Measurements from ENCODE around the gene TTYH2.
A peak's percentile ranks its signal among the peaks of the same experiment; 100 is the strongest.
"Not testable (repeated sequence)": the region's sequence is repeated elsewhere in the genome, so short reads cannot be mapped to it uniquely, and the experiment has no call there.

TTYH2 gene, protein sequence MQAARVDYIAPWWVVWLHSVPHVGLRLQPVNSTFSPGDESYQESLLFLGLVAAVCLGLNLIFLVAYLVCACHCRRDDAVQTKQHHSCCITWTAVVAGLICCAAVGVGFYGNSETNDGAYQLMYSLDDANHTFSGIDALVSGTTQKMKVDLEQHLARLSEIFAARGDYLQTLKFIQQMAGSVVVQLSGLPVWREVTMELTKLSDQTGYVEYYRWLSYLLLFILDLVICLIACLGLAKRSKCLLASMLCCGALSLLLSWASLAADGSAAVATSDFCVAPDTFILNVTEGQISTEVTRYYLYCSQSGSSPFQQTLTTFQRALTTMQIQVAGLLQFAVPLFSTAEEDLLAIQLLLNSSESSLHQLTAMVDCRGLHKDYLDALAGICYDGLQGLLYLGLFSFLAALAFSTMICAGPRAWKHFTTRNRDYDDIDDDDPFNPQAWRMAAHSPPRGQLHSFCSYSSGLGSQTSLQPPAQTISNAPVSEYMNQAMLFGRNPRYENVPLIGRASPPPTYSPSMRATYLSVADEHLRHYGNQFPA

DNA sequence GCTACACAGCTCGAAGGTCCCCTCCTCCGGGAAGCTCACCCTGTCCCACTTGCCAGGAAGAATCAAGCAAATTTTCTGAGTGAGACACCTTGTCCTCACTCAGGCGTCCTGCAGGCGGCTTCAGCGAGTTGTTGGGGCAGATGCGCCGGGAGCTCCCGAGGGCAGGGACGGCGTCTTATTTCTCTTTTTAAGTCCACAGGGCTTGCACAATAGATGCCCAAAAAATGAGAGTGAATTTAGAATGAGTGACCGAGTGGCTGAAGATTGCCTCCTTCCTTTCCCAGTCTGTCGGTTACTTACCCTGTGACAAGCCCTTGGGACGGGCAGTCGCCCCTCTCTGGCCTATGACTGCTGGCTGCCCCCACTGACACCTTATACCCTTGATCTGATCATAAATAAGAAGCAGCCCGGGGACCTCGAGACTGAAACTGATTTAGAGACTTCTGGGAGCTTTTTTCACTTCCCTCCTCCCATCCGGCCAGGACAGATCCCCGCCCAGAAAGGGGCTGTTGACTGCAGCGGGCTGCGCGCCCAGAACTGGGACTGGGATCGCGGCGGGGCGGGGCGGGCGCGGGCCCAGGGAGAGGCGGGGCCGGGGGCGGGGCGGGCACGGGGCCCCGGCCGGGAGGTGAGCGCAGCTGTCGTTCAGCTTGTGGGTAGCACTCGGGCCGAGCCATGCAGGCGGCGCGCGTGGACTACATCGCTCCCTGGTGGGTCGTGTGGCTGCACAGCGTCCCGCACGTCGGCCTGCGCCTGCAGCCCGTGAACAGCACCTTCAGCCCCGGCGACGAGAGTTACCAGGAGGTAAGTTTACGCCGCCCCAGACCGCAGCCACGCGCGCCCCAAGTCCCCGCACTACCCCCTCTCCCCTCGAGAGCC, at the start of gene TTYH2:
Gene TTYH2 (plus strand): TSS at position 659 of the 879 bp plus-strand sequence. CDS start 17 bp downstream, at position 676.
- peak; percentile 95 for DNase-seq (ENCODE audit: low spot score)

DNA sequence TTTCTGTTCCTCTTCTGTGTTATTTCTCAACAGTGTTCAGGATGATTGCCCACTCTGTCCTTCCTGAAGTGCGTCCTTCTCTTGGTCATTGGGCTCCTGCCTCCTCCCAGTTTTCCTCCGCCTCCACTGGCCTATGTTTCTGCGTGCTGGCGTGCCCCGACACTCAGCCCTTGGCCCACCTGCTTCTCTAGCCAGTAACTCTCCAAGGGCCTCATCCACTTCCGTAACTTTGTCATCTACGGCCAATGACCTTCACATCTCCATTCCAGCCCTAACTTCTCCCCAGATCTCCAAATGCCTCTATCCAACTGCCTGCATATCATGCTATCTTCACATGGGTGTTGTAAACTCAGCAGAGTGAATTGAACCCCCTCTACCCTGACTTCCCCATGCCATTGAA, 49.5 kb upstream of the TTYH2 start:
- DNase-seq (ENCODE audit: low spot score) = no peak

DNA sequence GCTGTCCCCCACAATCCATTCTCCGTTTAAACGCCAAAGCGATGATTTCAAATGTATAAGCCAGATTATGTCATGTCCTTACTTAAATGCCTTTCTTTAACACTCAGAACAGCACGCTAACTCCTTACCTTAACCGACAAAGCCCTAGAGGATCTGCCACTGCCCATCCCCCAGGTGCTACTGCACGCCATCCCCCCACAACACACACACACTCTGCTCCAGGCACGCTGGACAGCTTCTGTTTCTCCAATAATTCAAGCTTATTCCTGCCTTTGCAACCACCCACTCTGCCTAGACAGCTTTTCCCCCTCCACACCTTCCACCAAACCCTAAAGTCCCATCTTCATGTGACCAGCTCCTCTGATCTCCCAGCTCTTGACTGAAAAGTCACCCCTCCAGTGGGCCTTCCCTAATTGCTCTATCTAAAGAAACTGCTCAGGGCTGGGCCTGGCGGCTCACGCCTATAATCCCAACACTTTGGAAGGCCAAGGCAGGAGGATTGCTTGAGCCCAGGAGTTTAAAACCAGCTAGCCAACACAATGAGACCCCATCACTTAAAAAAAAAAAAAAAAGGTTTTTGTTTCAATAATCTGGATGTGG, 48.8 kb upstream of the TTYH2 start:
- DNase-seq (ENCODE audit: low spot score) = no peak

DNA sequence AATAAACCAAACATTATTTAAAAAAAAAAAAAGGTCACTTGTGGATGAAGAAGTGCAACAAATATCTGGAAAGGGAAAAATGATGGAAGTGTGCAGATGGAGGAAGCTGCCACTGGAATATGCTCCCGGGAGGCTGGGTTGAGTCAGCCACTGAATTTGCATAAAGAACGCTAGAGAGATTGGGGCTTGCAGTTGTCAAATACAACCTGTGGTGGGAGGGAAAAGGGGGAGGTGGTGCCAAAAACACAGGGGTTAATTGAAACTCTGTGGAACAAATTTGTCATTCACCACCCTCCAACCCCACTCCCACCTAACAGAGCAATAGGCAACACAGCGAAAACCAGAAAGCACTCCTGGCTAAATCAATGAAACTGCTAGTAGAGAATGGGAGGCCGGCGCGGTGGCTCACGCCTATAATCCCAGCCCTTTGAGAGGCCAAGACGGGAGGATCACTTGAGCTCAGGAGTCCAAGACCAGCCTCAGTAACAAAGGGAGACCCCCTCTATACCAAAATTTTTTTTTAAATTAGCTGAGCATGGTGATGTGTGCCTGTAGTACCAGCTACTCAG, 47.5 kb upstream of the TTYH2 start:
- DNase-seq (ENCODE audit: low spot score) = peak; percentile 59

DNA sequence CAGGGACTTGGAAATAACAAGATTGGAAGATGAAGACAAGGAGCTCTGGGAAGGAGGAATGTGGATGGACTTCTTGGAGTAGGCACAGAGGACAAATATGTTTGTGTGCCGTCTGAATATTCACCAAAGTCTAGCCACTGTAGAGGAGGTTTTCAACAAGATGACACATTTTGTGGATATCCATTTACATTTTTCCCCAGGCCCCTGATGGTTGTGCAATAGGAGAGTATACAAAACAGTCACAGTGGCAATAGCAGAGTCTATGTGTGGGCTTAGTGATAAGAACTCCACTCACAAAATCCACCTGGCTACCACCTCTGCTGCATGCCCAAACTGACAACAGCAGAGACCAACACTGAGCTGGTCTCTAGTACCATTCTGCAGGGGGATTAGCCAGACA, 42.4 kb upstream of the TTYH2 start:
- no peak for DNase-seq (ENCODE audit: low spot score)

DNA sequence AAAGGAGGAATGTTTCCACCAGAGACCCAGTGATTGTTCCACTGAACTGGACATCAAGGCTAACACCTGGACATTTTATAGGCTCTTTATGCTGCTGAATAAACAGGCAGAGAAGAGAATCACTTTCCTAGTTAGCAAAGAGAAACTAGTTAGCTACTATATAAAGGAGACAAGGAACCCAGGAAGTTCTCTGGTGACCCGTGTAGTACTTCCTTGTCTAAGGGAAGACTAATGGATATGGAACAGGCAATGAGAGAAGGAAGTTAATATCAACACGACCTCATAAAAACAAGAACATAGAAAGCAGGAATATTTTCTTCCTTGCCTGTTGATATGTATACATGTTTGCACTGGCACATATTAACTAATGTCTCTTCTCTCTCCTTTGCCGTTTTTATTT, 40.7 kb upstream of the TTYH2 start:
- DNase-seq (ENCODE audit: low spot score) = no peak

DNA sequence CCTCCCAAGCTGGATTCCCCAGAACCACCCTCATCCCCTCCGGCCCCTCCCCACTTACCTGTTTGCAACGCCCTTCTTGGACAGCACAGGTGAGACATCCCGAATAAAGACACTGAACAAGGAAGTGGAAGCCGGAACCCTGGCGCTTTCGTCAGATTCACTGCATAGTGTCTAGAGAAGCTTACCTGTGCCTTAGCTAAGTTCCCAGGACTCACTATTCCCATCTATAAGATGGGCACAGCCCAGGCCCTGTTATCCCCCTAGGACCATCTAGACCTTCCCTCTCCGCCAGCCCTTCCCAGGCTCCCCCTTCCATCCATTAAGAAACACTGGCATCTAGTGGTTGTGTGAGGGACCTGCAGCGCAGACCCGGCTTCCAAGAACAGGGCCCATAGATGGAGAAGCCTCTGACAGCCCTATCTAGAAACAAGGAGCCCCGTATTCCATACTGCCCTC, 36.8 kb upstream of the TTYH2 start:
- peak; percentile 35 for DNase-seq (ENCODE audit: low spot score)

DNA sequence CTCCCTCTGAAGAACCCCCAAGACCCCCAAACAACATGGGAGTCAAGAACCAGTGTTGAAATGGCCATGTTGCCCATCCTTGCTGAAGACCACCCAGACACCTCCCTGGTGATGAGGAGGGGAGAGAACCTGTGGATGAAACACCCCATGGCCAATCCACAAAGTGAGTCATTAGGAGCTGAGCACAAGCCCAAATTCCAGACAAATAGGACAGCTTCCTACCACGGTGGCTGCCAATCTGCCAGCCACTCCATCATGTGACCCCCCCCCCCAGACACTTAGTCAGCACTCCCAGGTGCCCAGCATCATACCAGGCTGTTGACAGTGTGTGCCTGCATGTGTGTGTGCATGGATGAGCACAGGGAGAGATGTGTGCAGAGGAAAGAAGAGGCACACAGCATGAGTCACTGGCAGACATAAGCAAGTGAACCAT, 36.3 kb upstream of the TTYH2 start:
- no peak for DNase-seq (ENCODE audit: low spot score)

DNA sequence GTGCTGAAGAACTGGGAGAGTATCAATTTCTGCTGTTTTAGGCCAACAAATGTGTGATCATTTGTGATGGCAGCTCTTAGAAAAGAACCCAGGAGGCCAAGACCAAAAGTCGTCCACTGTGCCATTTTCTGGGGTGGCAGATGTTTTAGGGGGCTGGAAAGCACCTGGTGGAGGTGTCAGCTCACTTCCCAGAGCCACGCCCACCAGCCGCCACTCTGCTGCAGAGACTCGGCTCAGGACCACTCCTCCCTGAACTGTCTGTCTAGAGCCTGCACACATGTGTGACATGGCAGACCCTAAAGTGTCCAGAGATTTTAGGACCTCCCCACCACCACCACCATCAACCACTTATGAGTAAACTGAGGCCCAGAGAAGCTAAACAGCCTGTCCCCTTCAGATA, 33.8 kb upstream of the TTYH2 start:
- no peak for DNase-seq (ENCODE audit: low spot score)

DNA sequence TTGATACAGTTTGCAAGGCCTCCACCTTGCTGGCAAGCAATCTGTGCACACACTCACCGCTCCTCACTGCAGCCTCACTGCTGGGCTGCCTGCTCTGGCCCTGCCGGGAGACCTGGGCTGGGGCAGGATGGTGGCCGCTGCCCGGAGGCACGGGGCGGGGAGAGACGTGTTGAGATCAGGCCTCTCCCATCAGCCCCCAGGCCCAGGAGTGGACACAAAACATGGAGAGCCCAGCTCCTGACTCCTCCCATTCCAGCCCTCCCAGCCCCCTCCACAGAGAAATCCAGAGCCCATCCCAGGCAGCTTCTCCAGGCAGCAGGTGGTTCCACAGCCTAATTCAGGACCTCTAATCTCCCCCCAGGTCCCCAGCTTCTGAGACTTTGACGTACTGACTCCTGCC, 33.0 kb upstream of the TTYH2 start:
- no peak for DNase-seq (ENCODE audit: low spot score)

DNA sequence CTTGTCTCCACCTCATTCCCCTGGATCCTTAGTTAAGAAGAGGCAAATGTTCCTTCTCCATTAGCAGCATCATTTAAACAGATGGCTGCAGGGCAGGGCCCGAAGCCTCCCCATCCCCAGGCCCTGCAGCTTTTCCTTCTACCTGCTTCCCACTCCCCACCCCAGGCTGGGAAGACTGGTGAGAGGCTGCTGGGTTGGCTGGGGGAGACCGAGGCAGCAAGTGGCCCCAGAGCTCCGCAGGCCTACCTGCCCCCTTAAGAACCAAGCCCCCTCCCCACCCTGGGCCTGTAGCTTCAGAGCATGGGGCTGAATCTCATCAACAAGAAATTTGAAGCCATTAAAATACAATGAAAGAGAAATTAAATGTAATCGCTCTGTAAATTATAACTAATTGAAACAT, 32.0 kb upstream of the TTYH2 start:
- DNase-seq (ENCODE audit: low spot score) = no peak

DNA sequence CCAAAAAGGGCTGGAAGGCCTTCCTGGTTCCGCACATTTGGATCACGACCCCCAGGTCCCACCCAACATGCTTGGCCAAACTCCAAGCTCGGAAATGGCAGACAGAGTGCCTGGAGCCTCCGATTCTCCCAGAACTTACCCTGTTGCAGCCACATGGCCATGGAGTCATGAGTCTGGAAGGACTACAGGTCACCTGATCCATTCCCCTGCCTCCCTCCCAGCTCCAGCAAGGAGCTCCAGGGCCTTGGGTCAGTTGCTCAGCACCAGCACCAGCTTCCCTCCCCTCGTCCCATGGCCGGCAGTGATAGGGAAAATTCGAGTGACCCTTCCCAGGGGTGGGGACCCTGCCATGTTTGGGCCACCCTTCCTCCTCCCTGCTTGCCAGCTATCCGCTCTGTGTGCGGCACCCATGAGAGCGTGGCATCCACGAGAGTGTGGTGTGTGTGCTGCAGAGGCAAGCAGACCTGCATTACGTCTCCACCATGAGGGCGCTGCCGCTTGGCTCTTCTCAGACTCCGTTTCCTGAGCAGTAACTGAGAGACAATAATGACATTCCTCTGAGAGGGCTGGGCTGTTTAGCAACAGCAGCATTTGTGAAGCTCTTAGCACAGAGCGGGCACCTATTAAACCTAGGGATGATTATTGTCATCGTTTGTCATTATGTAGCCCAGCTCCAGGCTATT, 31.2 kb upstream of the TTYH2 start:
- DNase-seq (ENCODE audit: low spot score) = no peak

DNA sequence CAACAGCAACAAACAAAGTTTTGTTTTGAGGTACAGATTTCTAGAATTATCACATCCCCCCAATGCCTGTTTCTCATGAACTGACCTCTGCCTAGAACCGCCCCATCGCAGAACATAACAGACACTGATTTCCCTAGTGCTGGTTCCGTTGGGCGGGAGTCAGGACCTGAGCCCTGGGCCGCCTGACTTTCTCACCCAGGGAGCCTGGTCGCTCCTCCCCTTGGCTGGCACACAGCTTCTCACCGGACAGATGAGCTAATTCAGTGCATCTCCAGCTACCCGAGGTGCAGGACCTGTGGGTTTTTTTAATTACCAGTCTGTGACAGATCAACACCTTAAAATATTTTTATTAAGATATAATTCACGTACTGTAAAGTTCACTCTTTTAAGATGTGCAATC, 30.0 kb upstream of the TTYH2 start:
- DNase-seq (ENCODE audit: low spot score) = no peak

DNA sequence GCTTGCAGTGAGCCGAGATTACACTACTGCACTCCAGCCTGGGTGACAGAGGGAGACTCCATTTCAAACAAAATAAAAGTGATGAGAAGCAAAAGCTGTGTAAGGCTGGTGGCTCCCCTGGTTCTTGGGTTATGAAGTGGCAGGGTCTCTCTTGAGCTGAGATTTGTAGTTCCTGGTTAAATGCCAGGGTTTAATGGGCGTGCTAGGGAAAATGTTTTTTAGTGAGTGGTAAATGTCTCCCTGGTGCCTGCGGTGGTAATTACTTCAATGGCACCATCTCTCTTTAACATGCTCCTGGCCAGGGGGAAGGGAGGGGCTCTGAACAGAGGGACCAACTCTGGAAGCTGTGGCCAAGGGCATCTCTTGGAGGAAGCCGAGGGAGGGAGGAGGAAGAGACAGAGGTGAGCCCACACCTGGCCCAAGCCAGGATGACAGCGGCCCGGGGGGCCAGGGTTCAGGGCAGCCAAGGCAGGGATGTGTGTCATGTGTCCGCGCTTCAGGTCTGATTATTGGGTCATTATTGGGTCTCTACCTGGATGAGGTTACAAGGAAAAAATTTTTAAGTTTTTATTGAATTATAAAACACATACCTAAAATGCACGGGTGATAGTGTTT, 27.7 kb upstream of the TTYH2 start:
- DNase-seq (ENCODE audit: low spot score) = no peak

DNA sequence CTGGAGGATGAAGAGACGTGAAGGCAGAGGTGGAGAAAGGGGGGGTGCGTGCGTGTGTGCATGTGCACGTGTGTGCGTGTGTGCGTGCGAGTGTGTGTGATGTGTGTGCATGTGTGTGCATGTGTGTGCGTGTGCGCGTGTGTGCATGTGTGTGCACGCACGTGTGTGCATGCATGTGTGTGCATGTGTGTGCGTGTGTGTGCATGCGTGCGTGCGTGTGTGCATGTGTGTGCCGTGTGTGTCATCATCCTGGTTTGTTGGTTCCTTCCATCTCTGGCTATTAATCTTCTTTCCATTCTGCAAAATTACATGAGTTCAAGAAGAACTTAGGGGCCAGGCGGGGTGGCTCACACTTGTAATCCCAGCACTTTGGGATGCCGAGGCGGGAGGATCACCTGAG, 26.9 kb upstream of the TTYH2 start:
- no peak for DNase-seq (ENCODE audit: low spot score)

DNA sequence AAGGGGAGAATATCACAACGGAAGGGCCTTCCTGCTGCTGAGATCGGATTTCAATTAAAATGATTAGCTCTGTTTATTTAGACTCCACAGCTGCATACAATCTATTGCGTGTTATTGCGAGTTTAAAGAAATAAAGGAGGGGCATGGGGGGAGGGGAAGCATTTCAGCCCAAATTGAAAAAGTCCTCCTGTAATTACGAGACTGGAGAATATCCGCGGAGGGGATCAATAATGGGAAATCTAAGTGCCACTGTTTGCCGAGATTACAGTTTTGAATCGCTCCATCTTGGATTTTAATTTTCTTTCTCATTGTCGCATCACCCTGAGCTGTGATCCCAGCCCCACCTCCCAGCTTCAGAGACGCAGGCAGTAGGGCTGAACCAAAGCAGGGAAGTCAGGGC, 25.6 kb upstream of the TTYH2 start:
- DNase-seq (ENCODE audit: low spot score) = no peak

DNA sequence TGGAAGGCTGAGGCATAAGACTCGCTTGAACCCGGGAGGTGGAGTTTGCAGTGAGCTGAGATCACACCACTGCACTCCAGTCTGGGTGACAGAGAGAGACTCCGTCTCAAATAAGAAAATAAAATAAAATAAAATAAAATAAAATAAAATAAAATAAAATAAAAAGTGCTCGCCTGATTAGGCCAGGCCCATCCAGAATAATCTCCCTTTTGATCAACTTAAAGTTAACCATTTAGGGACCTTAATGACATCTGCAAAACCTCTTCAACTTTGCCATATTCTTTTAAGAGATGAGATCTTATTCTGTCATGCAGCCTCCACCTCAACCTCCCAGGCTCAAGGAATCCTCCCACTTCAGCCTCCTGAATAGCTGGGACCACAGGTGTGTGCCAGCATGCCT, 24.7 kb upstream of the TTYH2 start:
- not testable (repeated sequence) for DNase-seq (ENCODE audit: low spot score)

DNA sequence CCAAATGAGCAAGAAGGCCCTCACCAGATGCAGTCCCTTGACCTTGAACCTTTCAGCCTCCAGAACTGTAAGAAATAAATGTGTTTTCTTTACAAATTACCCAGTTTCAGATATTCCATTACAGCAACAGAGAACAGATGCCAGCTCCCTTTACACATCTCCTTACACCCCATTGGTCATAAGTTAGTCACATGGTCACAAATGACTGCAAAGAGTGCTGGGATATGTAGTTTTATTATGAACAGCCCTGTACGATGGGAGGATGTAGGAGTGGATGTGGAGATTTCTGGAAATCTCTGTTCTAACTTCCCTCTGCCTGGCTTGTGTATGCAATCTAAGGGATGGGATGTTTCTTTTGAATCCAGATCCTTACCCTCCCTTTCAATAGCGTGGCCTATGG, 23.2 kb upstream of the TTYH2 start:
- DNase-seq (ENCODE audit: low spot score) = peak; percentile 69

DNA sequence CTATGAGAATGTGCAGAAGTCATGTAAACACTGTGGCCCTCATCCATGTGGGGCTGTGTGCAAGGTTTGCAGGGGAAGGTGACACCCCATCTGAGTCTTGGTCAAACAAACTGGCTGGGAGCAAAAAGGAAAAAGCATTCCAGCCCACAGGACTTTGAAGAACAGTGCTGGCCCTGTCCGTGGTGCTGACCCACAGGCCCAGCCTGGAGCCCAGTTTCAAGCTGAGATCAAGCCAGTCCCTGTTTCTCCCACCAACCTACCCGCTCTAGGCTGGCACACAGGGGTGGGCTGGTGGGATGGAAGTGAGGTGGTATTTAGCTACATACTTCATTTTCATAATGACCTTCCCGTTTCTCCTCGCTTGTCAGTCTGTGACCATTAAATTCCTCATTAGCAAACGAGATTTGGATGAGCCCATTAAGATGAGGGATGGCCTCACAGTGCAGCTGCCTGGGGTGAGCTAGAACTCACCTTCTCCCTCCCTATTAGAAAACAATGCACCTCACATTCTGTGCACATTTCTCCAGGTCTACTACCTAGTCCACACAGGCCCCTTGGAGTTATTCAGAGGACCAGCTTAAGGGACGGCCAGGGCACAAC, 22.5 kb upstream of the TTYH2 start:
- no peak for DNase-seq (ENCODE audit: low spot score)

DNA sequence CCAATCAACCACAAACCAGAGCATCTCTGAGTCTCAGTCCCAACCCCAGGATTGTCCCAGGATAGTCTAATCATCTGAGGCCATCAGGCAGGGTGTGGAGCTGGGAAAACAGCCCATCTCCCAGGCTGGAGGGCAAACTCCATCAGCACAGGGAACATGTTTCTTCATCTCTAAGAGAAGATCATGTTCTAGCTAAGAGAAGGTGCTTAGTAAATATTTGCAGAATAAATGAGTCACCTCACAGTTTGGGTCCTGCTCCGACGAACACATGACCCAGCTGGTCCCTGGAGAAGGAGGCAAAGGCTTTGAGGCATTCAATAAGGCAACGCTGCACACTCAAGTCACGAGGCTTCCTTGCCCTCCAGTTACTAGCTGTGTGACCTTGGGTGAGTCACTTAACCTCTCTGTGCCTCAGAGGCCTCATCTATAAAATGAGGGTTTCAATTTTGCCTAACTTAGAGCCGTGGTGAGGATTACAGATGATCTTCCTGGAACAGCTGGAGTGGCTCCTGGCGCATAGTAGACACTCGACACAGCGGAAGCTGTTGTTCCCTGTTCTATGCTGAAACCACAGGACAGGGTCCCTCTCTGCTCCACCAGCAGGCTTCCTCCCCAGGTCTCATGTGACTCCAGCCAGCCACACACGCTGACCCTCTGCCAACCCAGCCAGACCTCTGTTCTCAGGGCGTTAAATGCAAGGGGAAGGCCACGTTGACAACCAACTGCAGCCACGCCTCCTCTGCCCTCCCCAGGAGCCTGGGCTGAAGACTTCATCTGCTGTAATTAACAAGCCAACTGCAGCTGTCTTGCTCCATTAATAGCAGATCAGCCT, 20.2 kb upstream of the TTYH2 start:
- no peak for DNase-seq (ENCODE audit: low spot score)

Measured in putamen (tissue), 1 donor.